ENCODE data around the gene ARHGAP26.

Gene ARHGAP26

DNA sequence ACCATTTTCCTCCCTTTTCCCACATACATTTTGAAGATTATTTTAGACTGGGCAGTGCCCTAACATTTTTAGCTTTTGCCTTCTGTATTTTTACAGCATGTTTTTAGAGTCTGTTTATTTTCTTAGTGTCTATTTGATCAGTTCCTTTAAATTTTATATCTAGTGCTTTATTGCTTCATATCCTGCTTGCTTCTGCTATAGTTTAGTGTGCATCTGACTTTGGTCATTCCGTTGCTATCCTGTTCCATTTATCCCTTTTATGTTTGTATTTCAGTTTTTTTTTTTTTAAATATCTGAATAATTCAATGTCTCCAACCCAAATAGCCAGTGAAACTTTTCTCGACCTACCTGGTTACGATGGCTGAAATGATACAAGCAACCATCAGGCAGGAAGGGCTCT, 203.8 kb downstream of the ARHGAP26 start:
- TF ChIP-seq, protein P1, sequence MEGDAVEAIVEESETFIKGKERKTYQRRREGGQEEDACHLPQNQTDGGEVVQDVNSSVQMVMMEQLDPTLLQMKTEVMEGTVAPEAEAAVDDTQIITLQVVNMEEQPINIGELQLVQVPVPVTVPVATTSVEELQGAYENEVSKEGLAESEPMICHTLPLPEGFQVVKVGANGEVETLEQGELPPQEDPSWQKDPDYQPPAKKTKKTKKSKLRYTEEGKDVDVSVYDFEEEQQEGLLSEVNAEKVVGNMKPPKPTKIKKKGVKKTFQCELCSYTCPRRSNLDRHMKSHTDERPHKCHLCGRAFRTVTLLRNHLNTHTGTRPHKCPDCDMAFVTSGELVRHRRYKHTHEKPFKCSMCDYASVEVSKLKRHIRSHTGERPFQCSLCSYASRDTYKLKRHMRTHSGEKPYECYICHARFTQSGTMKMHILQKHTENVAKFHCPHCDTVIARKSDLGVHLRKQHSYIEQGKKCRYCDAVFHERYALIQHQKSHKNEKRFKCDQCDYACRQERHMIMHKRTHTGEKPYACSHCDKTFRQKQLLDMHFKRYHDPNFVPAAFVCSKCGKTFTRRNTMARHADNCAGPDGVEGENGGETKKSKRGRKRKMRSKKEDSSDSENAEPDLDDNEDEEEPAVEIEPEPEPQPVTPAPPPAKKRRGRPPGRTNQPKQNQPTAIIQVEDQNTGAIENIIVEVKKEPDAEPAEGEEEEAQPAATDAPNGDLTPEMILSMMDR (IDR thresholded peaks at IDR 0.05; ENCODE audit: borderline replicate concordance, insufficient read depth, low read depth, low read length), result no peak
- H3K4me3 ChIP-seq (ENCODE audit: low read depth, low read length), result no peak overlapping the region

DNA sequence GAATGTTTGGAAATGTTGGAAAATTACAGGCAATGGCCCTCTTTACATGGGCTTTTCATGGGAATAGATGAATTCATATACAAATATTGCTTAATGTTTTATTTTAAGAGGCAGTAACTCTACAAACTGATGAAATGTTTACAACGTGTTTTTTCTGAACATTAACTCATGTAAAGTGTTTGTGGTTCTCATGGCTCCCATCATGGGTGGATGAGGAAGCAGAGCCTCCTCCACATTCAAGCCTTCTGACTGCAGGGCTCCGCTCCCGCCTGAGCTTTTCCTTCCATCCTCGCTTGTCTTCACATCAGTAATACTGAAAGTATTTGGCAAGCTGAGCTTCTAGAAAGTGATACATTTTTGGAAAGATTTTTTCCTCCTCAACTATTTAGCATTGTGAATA, 204.2 kb downstream of the ARHGAP26 start:
- TF ChIP-seq, protein P1 (IDR thresholded peaks at IDR 0.05; ENCODE audit: borderline replicate concordance, insufficient read depth, low read depth, low read length), result no peak

DNA sequence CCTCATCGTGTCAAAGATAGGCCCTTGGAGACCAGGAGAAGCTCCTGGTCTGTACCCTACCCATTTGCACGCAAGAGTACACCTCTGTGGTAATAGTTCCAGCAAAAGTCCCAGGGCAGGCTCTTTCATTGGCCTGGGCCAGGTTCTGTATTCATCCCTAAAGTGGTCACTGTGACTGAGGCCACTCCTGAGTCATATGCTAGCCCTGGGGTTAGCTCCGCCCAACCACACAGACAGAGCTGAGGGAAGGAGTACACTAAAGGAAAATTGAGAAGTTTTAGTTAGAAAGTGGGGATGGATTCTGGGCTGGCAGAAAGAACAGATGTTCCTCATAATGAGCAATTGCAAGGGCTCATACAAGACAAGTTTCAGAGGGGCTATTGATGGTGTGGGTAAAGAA, 206.7 kb downstream of the ARHGAP26 start:
- TF ChIP-seq, protein P1 (IDR thresholded peaks at IDR 0.05; ENCODE audit: borderline replicate concordance, insufficient read depth, low read depth, low read length), result no peak
- H3K4me3 ChIP-seq (ENCODE audit: low read depth, low read length), result no peak overlapping the region

More for the DNA sequence above, 204.2 kb downstream of the ARHGAP26 start:
- H3K4me3 ChIP-seq (ENCODE audit: low read depth, low read length), result no peak overlapping the region

DNA sequence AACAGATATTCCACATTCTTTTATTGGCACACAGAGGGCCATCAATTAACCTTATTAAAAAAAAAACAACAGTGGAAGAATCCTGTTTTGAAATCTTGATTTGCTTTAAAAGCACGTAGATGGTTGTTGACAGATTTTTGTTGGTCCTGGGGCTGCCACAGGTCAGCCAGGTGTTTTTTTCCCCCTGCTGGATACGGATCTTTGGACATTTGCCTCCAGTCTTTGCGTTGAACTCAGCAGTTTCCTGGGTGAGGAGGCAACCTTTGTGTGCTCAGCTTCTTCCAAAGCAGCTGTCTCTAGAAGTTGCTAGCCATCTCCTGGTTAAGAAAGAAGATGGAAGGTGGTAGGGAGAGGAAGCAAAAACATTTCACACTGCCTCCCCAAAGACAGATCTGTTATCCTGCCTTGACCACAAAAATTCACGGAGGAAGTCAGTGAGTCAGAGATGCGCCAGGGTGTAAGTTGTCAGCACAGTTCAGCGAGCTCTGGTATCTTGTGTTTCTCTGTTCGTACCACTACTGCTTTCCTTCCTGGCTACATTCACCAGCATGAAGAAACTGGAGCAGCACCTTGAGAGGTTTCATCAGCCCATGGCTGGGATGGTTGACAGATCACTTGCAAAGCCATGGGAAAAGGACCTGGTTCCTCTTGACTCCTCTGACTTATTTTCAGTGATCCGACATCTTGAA, 207.3 kb downstream of the ARHGAP26 start:
- TF ChIP-seq, protein P1 (IDR thresholded peaks at IDR 0.05; ENCODE audit: borderline replicate concordance, insufficient read depth, low read depth, low read length), result no peak
- no peak overlapping the region for H3K4me3 ChIP-seq (ENCODE audit: low read depth, low read length)

GRCh38 chr5:142978252-142978651, 208.1 kb downstream of the ARHGAP26 start:
- no peak overlapping the region for H3K4me3 ChIP-seq (ENCODE audit: low read depth, low read length)
- TF ChIP-seq, protein P1 (IDR thresholded peaks at IDR 0.05; ENCODE audit: borderline replicate concordance, insufficient read depth, low read depth, low read length), result no peak

DNA sequence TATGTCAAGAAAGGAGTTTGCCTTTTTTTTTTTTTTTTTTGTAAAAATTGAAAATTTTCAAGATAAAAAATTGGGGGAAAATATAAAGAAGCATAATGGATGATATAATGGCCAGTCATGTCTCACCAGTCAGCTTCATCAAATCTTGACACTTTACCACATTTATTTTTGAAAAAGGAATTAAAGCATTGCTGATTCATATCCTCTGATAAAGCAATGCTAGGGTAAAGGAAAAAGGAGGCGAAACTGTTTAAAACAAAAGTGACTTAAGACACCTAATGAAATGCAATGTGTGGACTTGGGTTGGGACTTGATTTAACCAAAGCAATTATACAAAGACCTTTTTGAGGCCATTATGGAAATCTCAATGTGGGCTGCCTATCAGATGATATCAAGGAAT, 208.5 kb downstream of the ARHGAP26 start:
- TF ChIP-seq, protein P1 (IDR thresholded peaks at IDR 0.05; ENCODE audit: borderline replicate concordance, insufficient read depth, low read depth, low read length), result no peak

GRCh38 chr5:142979636-142980035, 209.5 kb downstream of the ARHGAP26 start:
- H3K4me3 ChIP-seq (ENCODE audit: low read depth, low read length), result no peak overlapping the region
- TF ChIP-seq, protein P1 (IDR thresholded peaks at IDR 0.05; ENCODE audit: borderline replicate concordance, insufficient read depth, low read depth, low read length), result no peak

More for the DNA sequence above, 208.5 kb downstream of the ARHGAP26 start:
- no peak overlapping the region for H3K4me3 ChIP-seq (ENCODE audit: low read depth, low read length)
